GM19193 (cell line): Measurements from ENCODE around the gene TGFBR3.

Experiments
- POLR2A ChIP-seq: IDR thresholded peaks from 4 replicates; pipeline ENCODE4 v1.6.1; 2011; ENCODE audit not compliant: insufficient read depth, insufficient read length; ENCODE audit errors: extremely low read depth

Gene TGFBR3

GRCh38 chr1:91729621-91730358 lies 156.2 kb downstream of the TGFBR3 start:
- TF ChIP-seq POLR2A: no peak

GRCh38 chr1:91727763-91728162 lies 158.2 kb downstream of the TGFBR3 start:
- no peak for TF ChIP-seq POLR2A

- no peak for TF ChIP-seq POLR2A
These were observed 159.8 kb downstream of the TGFBR3 start for GRCh38 chr1:91725989-91726721.

- no peak for TF ChIP-seq POLR2A
These were observed 160.3 kb downstream of the TGFBR3 start for GRCh38 chr1:91725618-91725988.

GRCh38 chr1:91724644-91725043 lies 161.3 kb downstream of the TGFBR3 start:
- TF ChIP-seq POLR2A: no peak

GRCh38 chr1:91724231-91724630 lies 161.7 kb downstream of the TGFBR3 start:
- TF ChIP-seq POLR2A: no peak

GRCh38 chr1:91720044-91720443 lies 165.9 kb downstream of the TGFBR3 start:
- TF ChIP-seq POLR2A: no peak

- TF ChIP-seq POLR2A: no peak
These were observed 167.1 kb downstream of the TGFBR3 start for GRCh38 chr1:91718877-91719276.

GRCh38 chr1:91718368-91718767 lies 167.6 kb downstream of the TGFBR3 start:
- no peak for TF ChIP-seq POLR2A

- TF ChIP-seq POLR2A: no peak
These were observed 168.1 kb downstream of the TGFBR3 start for GRCh38 chr1:91717839-91718238.

GRCh38 chr1:91716339-91716738 lies 169.6 kb downstream of the TGFBR3 start:
- TF ChIP-seq POLR2A: no peak

GRCh38 chr1:91715416-91716000 lies 170.4 kb downstream of the TGFBR3 start:
- no peak for TF ChIP-seq POLR2A

GRCh38 chr1:91714867-91715381 lies 171.0 kb downstream of the TGFBR3 start:
- TF ChIP-seq POLR2A: no peak

GRCh38 chr1:91712981-91713841 lies 172.7 kb downstream of the TGFBR3 start:
- peak; percentile 12 for TF ChIP-seq POLR2A

GRCh38 chr1:91712393-91712792 lies 173.6 kb downstream of the TGFBR3 start:
- TF ChIP-seq POLR2A: no peak
